Activated CD8-positive, alpha-beta memory T cell treated with anti-CD3 and anti-CD28 coated beads, Interleukin-2, amount 10 ng/mL, durations not matched to agents 7 days and 5 days (primary cell): ENCODE measurements around the gene ZNF619. TPM values are rescaled to one million over a fixed set of nuclear protein-coding genes. Genes with fewer than 3 reads are reported as not detected.

Experiments used
- ATAC-seq: fragments of 150-1000 bp; cut with Tn5 transposase; one replicate; pipeline ENCODE4 v1.10.0; 2021; ENCODE audit warnings: moderate library complexity
- CTCF ChIA-PET: fragments of 350-600 bp; sonication (Branson Sonifier 250); formaldehyde crosslinking; loops from one replicate; lab custom pipeline; 2021; ENCODE audit warnings: antibody characterized with exemption; lab: Charles Lee
- DNase-seq: peaks from one replicate; pipeline ENCODE4 v3.0.0-alpha.2; 2020
- H3K27ac Mint-ChIP-seq: one replicate; pipeline ENCODE4 v1.8.0; 2021; ENCODE audit warnings: mild to moderate bottlenecking, mixed read lengths
- H3K27me3 Mint-ChIP-seq: one replicate; pipeline ENCODE4 v1.8.0; 2021; ENCODE audit warnings: mixed read lengths
- H3K36me3 Mint-ChIP-seq: one replicate; pipeline ENCODE4 v1.8.0; 2021; ENCODE audit warnings: mild to moderate bottlenecking, mixed read lengths
- H3K4me1 Mint-ChIP-seq: one replicate; pipeline ENCODE4 v1.8.0; 2021; ENCODE audit warnings: mixed read lengths
- H3K4me3 Mint-ChIP-seq: one replicate; pipeline ENCODE4 v1.8.0; 2021; ENCODE audit warnings: mild to moderate bottlenecking, moderate library complexity, mixed read lengths
- H3K9me3 Mint-ChIP-seq: one replicate; pipeline ENCODE4 v1.8.0; 2022; ENCODE audit warnings: low read depth, mixed read lengths
- total RNA-seq, 2 experiments: library from RNA; stranded (reverse); gene quantifications; one replicate each; pipeline ENCODE4 v1.2.3, GENCODE V29; 2021

Gene ZNF619
- total RNA-seq, 2 experiments from 2014 or later = 10.1 to 11.0 TPM

DNA sequence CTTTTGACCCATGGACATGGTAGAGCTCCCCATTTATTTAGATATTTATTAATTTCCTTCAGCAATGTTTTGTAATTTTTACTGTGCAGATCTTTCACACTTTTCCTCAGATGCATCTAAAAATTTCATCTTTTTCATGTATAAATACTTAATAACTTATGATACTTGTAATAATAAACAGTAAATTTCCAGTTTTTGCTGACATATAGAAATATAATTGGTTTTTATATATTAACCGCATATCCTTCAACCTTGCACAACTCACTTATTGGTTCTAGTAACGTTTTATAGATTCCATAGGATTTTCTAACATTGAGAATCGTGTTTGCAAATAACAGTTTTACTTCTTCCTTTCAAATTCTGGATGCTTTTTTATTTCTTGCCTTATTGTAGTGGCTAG lies 44.3 kb downstream of the ZNF619 start:
- H3K4me3 Mint-ChIP-seq = no peak overlapping the region
- CTCF ChIA-PET = no interaction called here
- no peak overlapping the region for H3K27ac Mint-ChIP-seq
- H3K4me1 Mint-ChIP-seq = peaks cover 20% of the 10 kb centered on the region
- H3K9me3 Mint-ChIP-seq = no peaks in the 10 kb centered on the region
- ATAC-seq (no peak), DNase-seq (no peak)
- peaks cover 9% of the 10 kb centered on the region for H3K36me3 Mint-ChIP-seq
- H3K27me3 Mint-ChIP-seq = no peaks in the 10 kb centered on the region

DNA sequence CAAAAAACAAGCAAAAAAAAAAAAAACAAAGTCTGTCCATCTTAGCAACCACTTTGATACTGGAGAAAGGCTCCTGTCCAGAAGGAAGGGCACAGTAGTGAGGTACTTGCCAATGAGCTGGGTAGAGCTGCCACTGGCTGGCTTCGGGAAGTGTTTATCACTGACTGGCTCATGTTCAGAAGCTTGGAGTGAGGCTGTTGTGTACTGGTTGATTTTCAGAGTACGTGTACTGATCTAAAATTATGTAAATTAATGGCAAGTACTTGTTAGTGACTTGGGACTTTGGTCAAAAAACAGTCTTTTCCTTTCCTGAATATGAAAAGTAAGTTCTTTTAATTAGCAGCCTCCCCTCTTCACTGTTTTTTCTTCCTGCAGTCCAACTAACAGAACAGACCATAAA lies 46.9 kb downstream of the ZNF619 start:
- no peak for DNase-seq
- peak overlapping the region; percentile 94 for H3K4me3 Mint-ChIP-seq
- H3K27me3 Mint-ChIP-seq = no peaks in the 10 kb centered on the region
- no peaks in the 10 kb centered on the region for H3K9me3 Mint-ChIP-seq
- H3K27ac Mint-ChIP-seq = peak overlapping the region; percentile 82
- H3K4me1 Mint-ChIP-seq = peaks cover 30% of the 10 kb centered on the region
- CTCF ChIA-PET = interaction anchor here (0.7 to 1.0 kb wide), 2 partner anchors 18 to 44 kb away, joined by 3 to 4 read pairs; partner anchors contain the start of gene ZNF620
- H3K36me3 Mint-ChIP-seq = peaks cover 23% of the 10 kb centered on the region
- no peak for ATAC-seq

DNA sequence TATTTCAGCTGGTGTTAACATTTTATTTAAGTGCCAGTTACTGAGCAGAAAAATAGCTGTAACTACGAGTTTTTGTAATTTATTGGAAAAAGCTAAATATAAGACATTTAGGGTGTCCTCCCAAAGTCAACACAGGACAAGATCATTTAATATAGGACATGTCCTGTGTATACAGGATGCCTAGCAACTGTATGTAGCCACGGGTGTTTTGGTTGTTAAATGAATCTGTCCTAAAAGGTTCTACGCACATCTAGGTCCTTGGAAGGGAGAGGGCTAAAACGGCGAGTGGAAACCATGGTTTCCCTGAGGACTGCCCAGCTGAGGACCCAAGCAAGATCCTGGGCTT lies 47.3 kb downstream of the ZNF619 start:
- peak overlapping the region; percentile 94 for H3K4me3 Mint-ChIP-seq
- peak; percentile 18 for ATAC-seq
- H3K27me3 Mint-ChIP-seq = no peaks in the 10 kb centered on the region
- CTCF ChIA-PET = interaction anchor here (0.7 to 1.0 kb wide), 2 partner anchors 18 to 45 kb away, joined by 3 to 4 read pairs; partner anchors contain the start of gene ZNF620
- peak overlapping the region; percentile 82 for H3K27ac Mint-ChIP-seq
- DNase-seq = no peak
- no peaks in the 10 kb centered on the region for H3K9me3 Mint-ChIP-seq
- H3K4me1 Mint-ChIP-seq = peaks cover 30% of the 10 kb centered on the region
- H3K36me3 Mint-ChIP-seq = peaks cover 28% of the 10 kb centered on the region

DNA sequence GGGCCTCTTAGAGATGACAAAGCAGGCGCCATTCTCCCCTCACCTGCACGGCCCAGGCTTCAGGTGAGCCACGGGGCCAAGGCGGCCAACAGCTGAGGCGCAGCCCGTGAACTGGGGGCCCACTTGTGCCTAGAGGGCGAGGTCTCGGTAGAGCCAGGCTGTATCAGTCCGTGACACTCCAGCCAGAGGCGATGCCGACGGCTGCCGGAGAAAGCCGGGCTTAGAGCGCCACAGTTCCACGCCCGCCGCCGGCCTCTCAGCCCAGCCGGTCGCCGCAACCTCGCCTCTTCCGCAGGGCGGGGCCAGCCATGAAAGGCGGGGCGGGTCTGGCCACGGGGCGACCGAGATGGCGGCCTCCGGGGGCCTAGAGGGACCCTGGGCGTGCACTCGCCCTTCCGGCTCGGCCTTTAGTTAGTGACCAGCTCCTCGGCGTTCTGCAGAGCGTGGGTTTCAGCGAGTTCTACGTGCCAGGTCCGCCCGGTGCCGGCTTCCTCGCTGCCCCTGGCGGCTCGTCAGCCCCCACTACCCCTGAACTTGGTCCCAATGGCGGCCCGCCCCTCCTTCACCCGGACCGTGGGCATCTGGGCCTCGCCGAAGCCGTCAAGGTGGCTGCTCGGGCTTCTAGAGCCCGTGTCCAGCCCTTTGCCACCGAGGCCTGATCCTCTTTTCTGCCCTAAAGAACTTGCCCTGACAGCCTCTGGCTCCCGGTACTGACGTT lies 47.8 kb downstream of the ZNF619 start, which contains the start of gene ZNF621:
ZNF621 (plus strand) TSS at position 393 of the 718 bp plus-strand sequence. CDS start 881 bp downstream, outside the sequence.
- peak; percentile 89 for DNase-seq
- H3K4me1 Mint-ChIP-seq = peaks cover 30% of the 10 kb centered on the region
- H3K36me3 Mint-ChIP-seq = peaks cover 32% of the 10 kb centered on the region
- CTCF ChIA-PET = interaction anchor here (1.0 kb wide), 1 partner anchor 19 kb away, joined by 4 read pairs; the partner anchor contains the start of gene ZNF620
- ATAC-seq = peak; percentile 98
- no peaks in the 10 kb centered on the region for H3K9me3 Mint-ChIP-seq
- H3K27ac Mint-ChIP-seq = peak within 1 kb of the TSS; percentile 94
- no peaks in the 10 kb centered on the region for H3K27me3 Mint-ChIP-seq
- H3K4me3 Mint-ChIP-seq = peak within 1 kb of the TSS; percentile 94

DNA sequence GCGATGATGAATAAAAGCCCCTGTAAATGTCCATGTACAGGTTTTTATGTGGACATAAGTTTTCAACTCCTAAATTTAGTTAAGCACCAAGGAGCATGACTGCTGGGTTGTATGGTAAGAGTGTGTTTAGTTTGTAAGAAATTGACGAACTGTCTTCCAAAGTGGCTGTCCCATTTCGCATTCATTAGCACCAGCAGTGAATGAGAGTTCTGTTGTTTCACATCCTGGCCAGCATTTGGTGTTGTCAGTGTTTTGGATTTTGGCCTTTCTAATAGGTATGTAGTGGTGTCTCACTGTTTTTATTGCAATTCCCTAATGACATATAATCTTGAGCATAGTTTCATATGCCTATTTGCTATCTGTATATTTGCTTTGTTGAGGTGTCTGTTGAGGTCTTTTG lies 51.5 kb downstream of the ZNF619 start:
- ATAC-seq (no peak), DNase-seq (no peak)
- Mint-ChIP-seq H3K4me3 (no peak overlapping the region), H3K4me1 (peaks cover 28% of the 10 kb centered on the region), H3K27me3 (no peaks in the 10 kb centered on the region), H3K36me3 (peaks cover 68% of the 10 kb centered on the region), H3K9me3 (peaks cover 10% of the 10 kb centered on the region), H3K27ac (no peak overlapping the region)
- CTCF ChIA-PET = no interaction called here

DNA sequence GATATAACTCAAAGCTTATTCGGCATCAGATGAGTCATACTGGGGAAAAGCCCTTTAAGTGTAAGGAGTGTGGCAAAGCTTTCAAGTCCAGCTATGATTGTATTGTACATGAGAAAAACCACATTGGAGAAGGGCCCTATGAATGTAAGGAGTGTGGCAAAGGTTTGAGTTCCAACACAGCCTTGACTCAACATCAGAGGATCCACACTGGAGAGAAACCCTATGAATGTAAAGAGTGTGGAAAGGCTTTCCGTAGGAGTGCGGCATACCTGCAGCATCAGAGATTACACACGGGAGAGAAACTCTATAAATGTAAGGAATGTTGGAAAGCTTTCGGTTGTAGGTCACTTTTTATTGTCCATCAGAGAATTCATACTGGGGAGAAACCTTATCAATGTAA lies 55.3 kb downstream of the ZNF619 start:
- DNase-seq (no peak), ATAC-seq (no peak)
- H3K36me3 Mint-ChIP-seq = peaks cover 85% of the 10 kb centered on the region
- CTCF ChIA-PET = no interaction called here
- H3K27ac Mint-ChIP-seq = no peak overlapping the region
- H3K27me3 Mint-ChIP-seq = no peaks in the 10 kb centered on the region
- H3K9me3 Mint-ChIP-seq = peaks cover 15% of the 10 kb centered on the region
- H3K4me1 Mint-ChIP-seq = peaks cover 7% of the 10 kb centered on the region
- H3K4me3 Mint-ChIP-seq = no peak overlapping the region

DNA sequence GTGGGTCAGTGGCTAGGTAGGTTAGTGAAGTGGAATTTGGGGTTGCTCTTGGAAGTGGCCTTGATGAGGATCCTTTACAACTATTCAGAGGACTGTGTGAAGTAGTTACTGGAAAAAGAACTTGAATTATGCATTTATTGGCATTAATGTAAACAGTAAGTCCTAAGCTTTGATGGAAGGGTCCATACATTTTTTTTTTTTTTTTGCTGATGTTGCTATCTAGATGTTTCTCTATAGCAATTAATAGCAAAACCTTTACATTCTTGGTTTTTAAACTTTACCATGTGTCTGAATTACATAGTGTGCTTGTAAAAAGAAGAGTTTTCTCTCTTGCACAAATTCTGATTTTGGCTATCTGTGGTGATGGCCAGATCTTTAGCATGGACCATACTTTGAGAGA lies 57.4 kb downstream of the ZNF619 start:
- CTCF ChIA-PET = no interaction called here
- Mint-ChIP-seq H3K4me1 (no peaks in the 10 kb centered on the region), H3K36me3 (peaks cover 84% of the 10 kb centered on the region), H3K27me3 (no peaks in the 10 kb centered on the region), H3K9me3 (peaks cover 20% of the 10 kb centered on the region), H3K27ac (no peak overlapping the region), H3K4me3 (no peak overlapping the region)
- ATAC-seq (no peak), DNase-seq (no peak)

Other genes with a start within 250 kb of the ZNF619 start
- gene EIF1B, start 167.4 kb upstream of the ZNF619 start, total RNA-seq = 10 to 100 TPM; 33.9 to 41.5 TPM
- gene ENTPD3, start 89.9 kb upstream of the ZNF619 start, total RNA-seq = not detected
- gene RPL14, start 19.8 kb upstream of the ZNF619 start, total RNA-seq = 1,000 to 10,000 TPM; 1,755 to 2,066 TPM
- 1 to 10 TPM; 5.7 to 8.3 TPM for gene ZNF620, start 28.9 kb downstream of the ZNF619 start, total RNA-seq
- gene ZNF621, start 47.8 kb downstream of the ZNF619 start, total RNA-seq = 10 to 100 TPM; 23.1 to 25.3 TPM